B cell (primary cell): Measurements from ENCODE around the gene ZNF330. TPM values are rescaled to one million over a fixed set of nuclear protein-coding genes. Genes with fewer than 3 reads are reported as not detected.

ENCODE experiments used
- ATAC-seq: fragments of 200-7000 bp; cut with Tn5 transposase; one replicate; pipeline ENCODE4 v1.10.0; 2021; ENCODE audit warnings: low read depth, mild to moderate bottlenecking, moderate number of reproducible peaks, moderate library complexity
- CTCF ChIA-PET: fragments of 350-600 bp; sonication (Branson Sonifier 250); formaldehyde crosslinking; loops from one replicate; lab custom pipeline; 2021; ENCODE audit warnings: antibody characterized with exemption, inconsistent platforms; lab: Charles Lee
- POLR2A ChIA-PET: fragments of 350-600 bp; sonication (Branson Sonifier 250); formaldehyde crosslinking; loops from one replicate; lab custom pipeline; 2021; ENCODE audit warnings: antibody characterized with exemption; lab: Charles Lee
- DNase-seq: peaks from one replicate; pipeline ENCODE4 v3.0.0; 2013
- H2AFZ ChIP-seq: 2 replicates; pipeline ENCODE4 v1.6.1; 2012; ENCODE audit warnings: mild to moderate bottlenecking, low read depth, low read length; ENCODE audit not compliant: insufficient read depth, poor library complexity, severe bottlenecking
- H3K27ac ChIP-seq, 2 donors: 1 replicate in 1 of 2; 2 replicates in 1 of 2; pipeline ENCODE4 v1.5.1; 2012 to 2013; ENCODE audit warnings: low read length in 2 of 2, mild to moderate bottlenecking in 2 of 2, moderate library complexity in 1 of 2
- H3K27me3 ChIP-seq, 4 experiments: fragments of 200-600 bp in 1 of 4; sonication (generic) in 1 of 4; replicated peaks in 1 of 4; 1 replicate in 2 of 4; 2 replicates in 2 of 4; pipeline versions ENCODE4 v1.6.1 to v1.7.0; 2013 to 2016; ENCODE audit warnings: low read length in 3 of 4, mild to moderate bottlenecking in 2 of 4, mixed read lengths in 1 of 4, moderate library complexity in 1 of 4; ENCODE audit not compliant: insufficient read depth in 4 of 4, control insufficient read depth in 3 of 4; ENCODE audit errors: control extremely low read depth in 1 of 4
- H3K36me3 ChIP-seq, 2 experiments: replicated peaks in 1 of 2; 1 replicate in 1 of 2; 2 replicates in 1 of 2; pipeline versions ENCODE4 v1.6.1 to v1.7.1; 2013; ENCODE audit warnings: low read length in 1 of 2; ENCODE audit not compliant: insufficient read depth in 2 of 2, control insufficient read depth in 1 of 2; ENCODE audit errors: control extremely low read depth in 1 of 2, extremely low read depth in 1 of 2
- H3K4me1 ChIP-seq, 2 donors: fragments of 200-600 bp in 1 of 2; sonication (generic) in 1 of 2; 1 replicate in 1 of 2; 2 replicates in 1 of 2; pipeline versions ENCODE4 v1.5.1 to v1.6.1; 2013 to 2017; ENCODE audit warnings: low read length in 2 of 2; ENCODE audit not compliant: control insufficient read depth in 2 of 2, insufficient read depth in 2 of 2
- H3K4me2 ChIP-seq: replicated peaks from 2 replicates; pipeline ENCODE3; 2012; ENCODE audit warnings: mild to moderate bottlenecking, low read depth, low read length; ENCODE audit not compliant: poor library complexity, severe bottlenecking
- H3K4me3 ChIP-seq, 5 experiments: fragments of 200-600 bp in 1 of 5; sonication (generic) in 1 of 5; 1 replicate in 3 of 5; 2 replicates in 2 of 5; pipeline versions ENCODE4 v1.5.1 to v1.7.0; 2011 to 2016; ENCODE audit warnings: low read length in 4 of 5, mild to moderate bottlenecking in 4 of 5, low read depth in 2 of 5, control low read depth in 1 of 5, moderate library complexity in 1 of 5; ENCODE audit not compliant: insufficient read depth in 1 of 5; ENCODE audit errors: control extremely low read depth in 1 of 5, extremely low read depth in 1 of 5
- H3K79me2 ChIP-seq: fragments of 200-600 bp; sonication (generic); one replicate; pipeline ENCODE4 v1.6.0; 2016; ENCODE audit warnings: low read length; ENCODE audit not compliant: control insufficient read depth, insufficient read depth
- H3K9ac ChIP-seq: fragments of 200-600 bp; sonication (generic); 2 replicates; pipeline ENCODE4 v1.6.1; 2017; ENCODE audit warnings: mild to moderate bottlenecking, low read length, moderate library complexity
- H3K9me3 ChIP-seq, 3 donors: one replicate each; pipeline versions ENCODE4 v1.6.1 to v1.7.1; 2013; ENCODE audit warnings: low read length in 2 of 3; ENCODE audit not compliant: control insufficient read depth in 2 of 3, insufficient read depth in 1 of 3; ENCODE audit errors: control extremely low read depth in 1 of 3
- H4K20me1 ChIP-seq: 2 replicates; pipeline ENCODE4 v1.6.0; 2012; ENCODE audit warnings: mild to moderate bottlenecking, low read length; ENCODE audit not compliant: insufficient read depth, control insufficient read depth, poor library complexity, severe bottlenecking
- H3K27ac Mint-ChIP-seq: one replicate; pipeline ENCODE4 v1.8.0; 2021; ENCODE audit warnings: mixed read lengths
- H3K27me3 Mint-ChIP-seq: one replicate; pipeline ENCODE4 v1.8.0; 2021; ENCODE audit warnings: mixed read lengths
- H3K4me1 Mint-ChIP-seq: one replicate; pipeline ENCODE4 v1.8.0; 2021; ENCODE audit warnings: mixed read lengths
- H3K4me3 Mint-ChIP-seq: one replicate; pipeline ENCODE4 v1.8.0; 2021; ENCODE audit warnings: mixed read lengths
- H3K9me3 Mint-ChIP-seq: one replicate; pipeline ENCODE4 v1.8.0; 2022; ENCODE audit warnings: mixed read lengths; ENCODE audit not compliant: insufficient read depth
- CTCF ChIP-seq: fragments of 200-600 bp; IDR thresholded peaks from one replicate; pipeline ENCODE4 v1.8.0; 2022; ENCODE audit warnings: antibody characterized with exemption, mild to moderate bottlenecking
- WGBS: methylation state at CpG from one replicate; pipeline ENCODE4 v1.1.5; 2013; ENCODE audit warnings: missing lambda C conversion rate; ENCODE audit not compliant: insufficient coverage; 5-methylcytosine and 5-hydroxymethylcytosine counted together
- intact Hi-C: fragments of 100-400 bp; cut with micrococcal nuclease; formaldehyde crosslinking; loops from one replicate; pipeline ENCODE4 v1.10.0; 2022
- polyA plus RNA-seq: library from polyadenylated mRNA; depleted of rRNA; stranded (reverse); fragments of >200 nt; gene quantifications from 2 replicates; pipeline ENCODE4 v1.2.3, GENCODE V29; 2012
- total RNA-seq, 2 donors: library from RNA; stranded (reverse); fragments of 120-200 nt in 1 of 2; gene quantifications; 1 replicate in 1 of 2; 2 replicates in 1 of 2; pipeline versions ENCODE4 v1.2.3 to v1.2.4, GENCODE V29; 2013 to 2022

The ZNF330 gene
- total and polyA plus RNA-seq, 2 donors (not counting 1 experiment from before 2014, with no cell fraction given), result 16.5 to 29.4 TPM

DNA sequence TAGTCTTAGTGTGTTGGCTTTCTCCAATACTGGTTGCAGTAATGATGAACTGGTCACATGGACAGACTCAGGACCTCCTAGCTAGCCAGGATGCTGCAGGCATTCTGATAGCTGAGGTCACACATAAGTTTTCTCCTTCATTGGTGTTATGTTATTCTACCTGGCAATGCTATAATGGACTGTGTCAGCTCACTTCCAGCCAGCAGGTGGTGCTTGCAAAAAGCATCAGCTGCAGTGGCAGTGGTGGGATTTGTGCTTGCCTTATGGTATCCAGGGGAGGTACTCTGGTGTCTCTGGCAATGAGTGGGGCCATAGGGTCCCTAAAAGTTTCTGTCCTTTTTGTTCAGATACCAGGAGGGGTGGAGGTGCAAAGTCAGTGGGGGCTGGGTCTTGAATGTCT lies 33.6 kb downstream of the ZNF330 start:
- Histone ChIP-seq H3K27me3 (no peaks in the 10 kb centered on the region), H3K27ac (no peak overlapping the region), H3K79me2 (no peaks in the 10 kb centered on the region), H3K9me3 (peaks cover 0 to 7% (median 0%) of the 10 kb centered on the region in 3 donors), H3K9ac (no peak overlapping the region), H4K20me1 (no peaks in the 10 kb centered on the region), H3K36me3 (no peaks in the 10 kb centered on the region), H2AFZ (no peak overlapping the region), H3K4me2 (no peak overlapping the region), H3K4me1 (no peaks in the 10 kb centered on the region), H3K4me3 (no peak overlapping the region)
- Mint-ChIP-seq H3K4me1 (no peaks in the 10 kb centered on the region), H3K4me3 (no peak overlapping the region), H3K27ac (no peak overlapping the region), H3K9me3 (no peaks in the 10 kb centered on the region), H3K27me3 (peaks cover 30% of the 10 kb centered on the region)
- no peak for DNase-seq
- no peak for TF ChIP-seq CTCF
- no peak for ATAC-seq
- ChIA-PET CTCF (no interaction called here), POLR2A (no interaction called here)
- intact Hi-C loops, result no loop called here

DNA sequence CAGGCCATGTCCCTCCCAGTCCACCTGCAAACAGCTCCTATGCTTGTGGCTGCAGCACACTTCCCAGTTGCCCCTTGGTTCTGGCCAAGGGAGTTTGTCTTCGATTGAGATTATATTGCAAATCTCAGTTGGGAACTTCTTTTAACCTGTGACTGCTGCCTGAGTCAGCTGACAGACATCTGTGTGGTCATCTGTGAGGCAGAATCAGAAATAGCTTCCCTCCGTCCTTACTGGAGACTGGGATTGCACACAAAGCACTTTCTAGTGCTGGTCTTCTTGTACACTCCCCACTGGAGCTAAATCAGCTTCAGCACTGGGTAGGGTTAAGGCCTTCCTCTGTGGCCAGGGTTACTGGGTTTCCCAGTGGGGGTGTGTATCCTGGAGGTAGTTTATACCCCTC lies 34.3 kb downstream of the ZNF330 start:
- H3K79me2 ChIP-seq, result no peaks in the 10 kb centered on the region
- H3K9me3 ChIP-seq, result peaks cover 0 to 7% (median 0%) of the 10 kb centered on the region in 3 donors
- Mint-ChIP-seq H3K4me1 (no peaks in the 10 kb centered on the region), H3K4me3 (no peak overlapping the region), H3K9me3 (no peaks in the 10 kb centered on the region), H3K27me3 (peaks cover 36% of the 10 kb centered on the region), H3K27ac (no peak overlapping the region)
- H3K27ac ChIP-seq, result no peak overlapping the region
- H3K4me3 ChIP-seq, result no peak overlapping the region
- DNase-seq, result no peak
- no peaks in the 10 kb centered on the region for H3K36me3 ChIP-seq
- H3K4me1 ChIP-seq, result no peaks in the 10 kb centered on the region
- no peak overlapping the region for H3K9ac ChIP-seq
- 73% methylated on average over 2 of the region's 2 CpGs for WGBS
- H4K20me1 ChIP-seq, result no peaks in the 10 kb centered on the region
- CTCF ChIA-PET, result no interaction called here
- peaks cover 0 to under 1% (median 0%) of the 10 kb centered on the region in 4 experiments for H3K27me3 ChIP-seq
- no peak for ATAC-seq
- H3K4me2 ChIP-seq, result no peak overlapping the region
- no peak for TF ChIP-seq CTCF
- H2AFZ ChIP-seq, result no peak overlapping the region
- intact Hi-C loops, result no loop called here
- POLR2A ChIA-PET, result no interaction called here
